Measurements from ENCODE around the gene MAP2K1. TPM values are rescaled to one million over a fixed set of nuclear protein-coding genes. Genes with fewer than 3 reads are reported as not detected.

The MAP2K1 gene
- total and polyA plus RNA-seq, 5 experiments from 2014 or later, result 34.7 to 50.8 (median 41.7) TPM

- no peak for DNase-seq
- Mint-ChIP-seq H3K4me1 (peaks cover 0 to 2% (median 0%) of the 10 kb centered on the region in 4 donors), H3K27ac (no peak overlapping the region), H3K4me3 (no peak overlapping the region), H3K27me3 (no peaks in the 10 kb centered on the region), H3K36me3 (peaks cover 9 to 47% (median 28%) of the 10 kb centered on the region in 3 donors), H3K9me3 (no peaks in the 10 kb centered on the region)
- POLR2A ChIA-PET, result no interaction called here
- no peak for ATAC-seq
Measured at GRCh38 chr15:66535056-66535455, 148.3 kb downstream of the MAP2K1 start.

Small RNA genes lying within 50 kb of the gene (microRNA-seq; reads per million reads assigned to microRNA genes)
- 1.4 reads per million for gene MIR4512 (ENCODE audit: borderline microRNAs expressed)

Other genes with a start within 250 kb of the MAP2K1 start
- not detected for gene MEGF11, start 133.2 kb upstream of the MAP2K1 start, total RNA-seq
- not detected for gene MEGF11, start 133.2 kb upstream of the MAP2K1 start, polyA plus RNA-seq
- gene DIS3L, start 93.3 kb upstream of the MAP2K1 start, total RNA-seq, result 10 to 100 TPM; 39.8 to 41.0 TPM
- 10 to 100 TPM; 25.5 to 41.0 (median 27.0) TPM for gene DIS3L, start 93.3 kb upstream of the MAP2K1 start, polyA plus RNA-seq
- 10 to 100 TPM; 13.6 to 14.4 TPM for gene TIPIN, start 30.2 kb upstream of the MAP2K1 start, total RNA-seq
- 10 to 100 TPM in 2 of 3 donors, 1 to 10 TPM in 1; 9.0 to 12.1 (median 10.3) TPM for gene TIPIN, start 30.2 kb upstream of the MAP2K1 start, polyA plus RNA-seq
- 10 to 100 TPM; 42.0 to 49.3 TPM for gene SNAPC5, start 110.8 kb downstream of the MAP2K1 start, total RNA-seq
- 10 to 100 TPM; 60.4 to 76.0 (median 69.6) TPM for gene SNAPC5, start 110.8 kb downstream of the MAP2K1 start, polyA plus RNA-seq
- 1,000 to 10,000 TPM; 3,846 to 3,880 TPM for gene RPL4, start 117.9 kb downstream of the MAP2K1 start, total RNA-seq
- 1,000 to 10,000 TPM; 1,518 to 1,766 (median 1,686) TPM for gene RPL4, start 117.9 kb downstream of the MAP2K1 start, polyA plus RNA-seq
- gene ZWILCH, start 118.4 kb downstream of the MAP2K1 start, total RNA-seq, result 10 to 100 TPM in 1 of 2 experiments, 1 to 10 TPM in 1; 7.2 to 12.8 TPM
- 1 to 10 TPM; 5.9 to 6.7 (median 6.4) TPM for gene ZWILCH, start 118.4 kb downstream of the MAP2K1 start, polyA plus RNA-seq
- not detected for gene LCTL, start 179.1 kb downstream of the MAP2K1 start, total RNA-seq
- gene LCTL, start 179.1 kb downstream of the MAP2K1 start, polyA plus RNA-seq, result not detected

Measured in naive thymus-derived CD8-positive, alpha-beta T cell (primary cell).